DOHH2 (cell line): ENCODE results near the gene GNPAT.

ENCODE experiments used
- EZH2phosphoT487 ChIP-seq: fragments of 200-600 bp; sonication (generic); IDR thresholded peaks from 2 replicates; pipeline ENCODE4 v1.6.1; 2017; ENCODE audit warnings: borderline replicate concordance, mild to moderate bottlenecking, antibody characterized with exemption, low read length, moderate library complexity, mixed read lengths
- TF ChIP-seq, protein P1 (sequence below): fragments of 200-600 bp; sonication (generic); IDR thresholded peaks from one replicate; pipeline ENCODE4 v1.5.1; 2014; ENCODE audit warnings: antibody characterized with exemption, mild to moderate bottlenecking, low read depth, low read length; ENCODE audit not compliant: poor library complexity, severe bottlenecking

DNA sequence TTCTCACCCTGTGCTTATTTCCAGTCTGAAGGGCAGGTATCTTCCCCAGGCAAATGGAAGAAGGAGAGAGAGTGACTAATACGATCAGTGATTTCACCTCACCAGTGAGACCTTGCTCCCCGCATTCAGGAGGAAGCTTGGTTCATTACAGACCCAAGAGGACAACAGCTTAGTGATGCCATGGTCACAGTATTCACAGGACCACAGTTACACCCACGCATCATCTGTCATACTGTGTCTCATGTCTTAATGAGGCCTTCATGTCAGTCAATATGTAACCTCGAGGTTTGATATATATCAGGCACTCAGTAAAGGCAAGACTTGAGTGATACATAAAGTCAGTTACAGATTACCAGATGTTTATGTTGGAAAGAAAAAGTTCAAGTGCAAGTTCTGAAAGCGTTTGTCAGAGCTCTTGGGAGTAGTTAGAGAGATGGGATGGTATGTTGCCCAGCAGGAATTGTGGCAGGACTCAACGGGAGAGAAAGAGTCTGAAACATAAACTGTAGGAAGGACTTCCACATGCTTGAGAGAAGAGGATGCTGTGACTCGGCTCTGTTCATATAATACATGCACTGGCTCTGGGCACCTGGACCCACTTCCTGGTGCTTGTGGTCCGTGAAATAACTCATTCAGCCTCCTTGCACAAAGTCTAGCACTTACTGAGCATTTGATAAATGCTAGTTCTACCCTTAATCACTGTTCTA is 33.3 kb downstream of the GNPAT start:
- TF ChIP-seq, protein P1, sequence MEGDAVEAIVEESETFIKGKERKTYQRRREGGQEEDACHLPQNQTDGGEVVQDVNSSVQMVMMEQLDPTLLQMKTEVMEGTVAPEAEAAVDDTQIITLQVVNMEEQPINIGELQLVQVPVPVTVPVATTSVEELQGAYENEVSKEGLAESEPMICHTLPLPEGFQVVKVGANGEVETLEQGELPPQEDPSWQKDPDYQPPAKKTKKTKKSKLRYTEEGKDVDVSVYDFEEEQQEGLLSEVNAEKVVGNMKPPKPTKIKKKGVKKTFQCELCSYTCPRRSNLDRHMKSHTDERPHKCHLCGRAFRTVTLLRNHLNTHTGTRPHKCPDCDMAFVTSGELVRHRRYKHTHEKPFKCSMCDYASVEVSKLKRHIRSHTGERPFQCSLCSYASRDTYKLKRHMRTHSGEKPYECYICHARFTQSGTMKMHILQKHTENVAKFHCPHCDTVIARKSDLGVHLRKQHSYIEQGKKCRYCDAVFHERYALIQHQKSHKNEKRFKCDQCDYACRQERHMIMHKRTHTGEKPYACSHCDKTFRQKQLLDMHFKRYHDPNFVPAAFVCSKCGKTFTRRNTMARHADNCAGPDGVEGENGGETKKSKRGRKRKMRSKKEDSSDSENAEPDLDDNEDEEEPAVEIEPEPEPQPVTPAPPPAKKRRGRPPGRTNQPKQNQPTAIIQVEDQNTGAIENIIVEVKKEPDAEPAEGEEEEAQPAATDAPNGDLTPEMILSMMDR, result no peak
- no peak for TF ChIP-seq EZH2phosphoT487
